Ishikawa (cell line): ENCODE measurements around the gene CCDC107.

Experiments used
- CEBPB ChIP-seq: IDR thresholded peaks from 2 replicates; pipeline ENCODE4 v1.6.1; 2012
- CREB1 ChIP-seq: IDR thresholded peaks from 2 replicates; pipeline ENCODE4 v1.6.1; 2012; ENCODE audit warnings: low read depth
- EGR1 ChIP-seq: IDR thresholded peaks from 2 replicates; pipeline ENCODE4 v1.6.1; 2012
- EP300 ChIP-seq: IDR thresholded peaks from 2 replicates; pipeline ENCODE4 v1.6.1; 2012; ENCODE audit warnings: borderline replicate concordance
- FOXM1 ChIP-seq: IDR thresholded peaks from 2 replicates; pipeline ENCODE4 v1.6.1; 2012; ENCODE audit warnings: low read depth, borderline replicate concordance
- NFIC ChIP-seq: IDR thresholded peaks from 2 replicates; pipeline ENCODE4 v1.6.1; 2012
- RAD21 ChIP-seq: IDR thresholded peaks from 2 replicates; pipeline ENCODE4 v1.6.1; 2012; ENCODE audit warnings: low read depth
- TAF1 ChIP-seq: IDR thresholded peaks from 2 replicates; pipeline ENCODE4 v1.6.1; 2012; ENCODE audit warnings: low read depth, mild to moderate bottlenecking
- TCF12 ChIP-seq: IDR thresholded peaks from 2 replicates; pipeline ENCODE4 v1.6.1; 2012; ENCODE audit warnings: low read depth
- TEAD4 ChIP-seq: IDR thresholded peaks from 2 replicates; pipeline ENCODE4 v1.6.1; 2012
- YY1 ChIP-seq: IDR thresholded peaks from 2 replicates; pipeline ENCODE4 v1.6.1; 2012; ENCODE audit warnings: low read depth
- ZBTB7A ChIP-seq: IDR thresholded peaks from 2 replicates; pipeline ENCODE4 v1.6.1; 2012; ENCODE audit warnings: low read depth
- TF ChIP-seq, protein P1 (sequence below): IDR thresholded peaks from 2 replicates; pipeline ENCODE4 v1.6.1; 2012
- TF ChIP-seq, protein P2 (sequence below): IDR thresholded peaks from 2 replicates; pipeline ENCODE4 v1.6.1; 2012
- TF ChIP-seq, protein P3 (sequence below): IDR thresholded peaks from 2 replicates; pipeline ENCODE4 v1.6.1; 2012; ENCODE audit warnings: low read depth, mild to moderate bottlenecking

Gene CCDC107

DNA sequence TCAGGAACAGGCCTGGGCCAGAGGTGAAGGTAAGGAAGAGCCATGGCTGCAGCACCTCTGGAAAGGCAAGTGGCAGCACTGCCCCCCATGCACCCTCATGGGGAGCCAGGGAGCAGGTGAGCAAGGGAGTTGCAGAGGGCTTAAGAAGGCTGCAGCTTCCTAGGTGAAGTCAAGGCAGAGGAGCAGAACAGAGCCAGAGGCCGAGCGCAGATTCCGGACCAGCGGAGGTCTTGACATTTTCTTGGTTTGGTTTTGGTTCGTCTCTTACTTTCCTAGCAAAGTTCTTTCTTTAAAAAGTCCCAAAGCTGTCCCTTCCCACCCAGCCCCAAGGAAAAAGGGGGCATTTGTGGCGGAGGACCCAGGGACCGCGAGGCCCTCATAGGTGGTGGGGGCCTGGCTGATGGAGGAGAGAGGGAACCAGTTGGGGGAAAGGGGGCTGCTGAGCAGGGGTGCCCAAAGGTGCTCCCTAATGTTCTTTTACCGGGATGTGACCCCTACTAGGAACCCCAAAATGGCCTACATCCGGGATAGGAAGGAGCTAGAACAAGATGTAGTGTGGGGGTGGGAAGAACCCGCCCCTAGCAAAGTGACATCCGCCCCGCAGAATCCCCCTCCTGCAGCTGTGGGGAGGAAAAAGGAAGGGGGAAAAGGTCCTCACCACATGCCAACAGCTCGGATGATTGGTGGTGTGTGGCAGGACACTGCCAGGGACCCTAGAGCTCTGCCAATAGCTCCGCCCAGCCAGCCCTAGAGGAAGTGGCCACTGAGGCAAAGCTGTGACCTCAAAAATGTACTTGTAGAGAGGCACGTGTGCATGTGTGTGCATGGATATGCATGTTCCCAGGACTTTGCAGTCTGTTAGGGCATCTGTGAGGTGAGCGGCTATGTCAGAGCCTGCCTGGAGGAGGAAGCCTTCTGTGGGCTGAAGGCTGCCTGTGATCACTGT lies 39.0 kb upstream of the CCDC107 start:
- no peak for TF ChIP-seq RAD21
- TF ChIP-seq, protein P1, sequence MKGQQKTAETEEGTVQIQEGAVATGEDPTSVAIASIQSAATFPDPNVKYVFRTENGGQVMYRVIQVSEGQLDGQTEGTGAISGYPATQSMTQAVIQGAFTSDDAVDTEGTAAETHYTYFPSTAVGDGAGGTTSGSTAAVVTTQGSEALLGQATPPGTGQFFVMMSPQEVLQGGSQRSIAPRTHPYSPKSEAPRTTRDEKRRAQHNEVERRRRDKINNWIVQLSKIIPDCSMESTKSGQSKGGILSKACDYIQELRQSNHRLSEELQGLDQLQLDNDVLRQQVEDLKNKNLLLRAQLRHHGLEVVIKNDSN, result no peak
- TF ChIP-seq EGR1, result no peak
- TF ChIP-seq YY1, result no peak
- TF ChIP-seq EP300, result no peak
- TF ChIP-seq, protein P2, sequence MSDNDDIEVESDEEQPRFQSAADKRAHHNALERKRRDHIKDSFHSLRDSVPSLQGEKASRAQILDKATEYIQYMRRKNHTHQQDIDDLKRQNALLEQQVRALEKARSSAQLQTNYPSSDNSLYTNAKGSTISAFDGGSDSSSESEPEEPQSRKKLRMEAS, result no peak

DNA sequence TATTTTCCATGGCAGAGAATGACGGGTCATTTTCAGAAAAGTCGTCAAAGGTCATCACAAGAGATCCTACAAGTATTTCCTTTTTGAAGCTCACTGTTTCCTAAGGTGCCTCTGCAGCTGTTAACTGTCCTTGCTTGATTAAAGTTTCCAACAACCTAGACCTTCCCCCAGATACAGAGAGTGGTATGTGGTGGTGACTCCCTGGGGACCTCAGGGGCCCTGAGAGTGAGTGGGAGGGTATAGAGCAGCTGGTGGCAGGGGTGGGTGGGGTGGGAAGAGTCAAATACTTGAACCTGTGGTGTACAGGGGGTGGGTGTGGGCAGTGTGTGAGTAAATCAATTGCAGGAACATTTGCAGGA lies 38.3 kb upstream of the CCDC107 start:
- TF ChIP-seq, protein P3, sequence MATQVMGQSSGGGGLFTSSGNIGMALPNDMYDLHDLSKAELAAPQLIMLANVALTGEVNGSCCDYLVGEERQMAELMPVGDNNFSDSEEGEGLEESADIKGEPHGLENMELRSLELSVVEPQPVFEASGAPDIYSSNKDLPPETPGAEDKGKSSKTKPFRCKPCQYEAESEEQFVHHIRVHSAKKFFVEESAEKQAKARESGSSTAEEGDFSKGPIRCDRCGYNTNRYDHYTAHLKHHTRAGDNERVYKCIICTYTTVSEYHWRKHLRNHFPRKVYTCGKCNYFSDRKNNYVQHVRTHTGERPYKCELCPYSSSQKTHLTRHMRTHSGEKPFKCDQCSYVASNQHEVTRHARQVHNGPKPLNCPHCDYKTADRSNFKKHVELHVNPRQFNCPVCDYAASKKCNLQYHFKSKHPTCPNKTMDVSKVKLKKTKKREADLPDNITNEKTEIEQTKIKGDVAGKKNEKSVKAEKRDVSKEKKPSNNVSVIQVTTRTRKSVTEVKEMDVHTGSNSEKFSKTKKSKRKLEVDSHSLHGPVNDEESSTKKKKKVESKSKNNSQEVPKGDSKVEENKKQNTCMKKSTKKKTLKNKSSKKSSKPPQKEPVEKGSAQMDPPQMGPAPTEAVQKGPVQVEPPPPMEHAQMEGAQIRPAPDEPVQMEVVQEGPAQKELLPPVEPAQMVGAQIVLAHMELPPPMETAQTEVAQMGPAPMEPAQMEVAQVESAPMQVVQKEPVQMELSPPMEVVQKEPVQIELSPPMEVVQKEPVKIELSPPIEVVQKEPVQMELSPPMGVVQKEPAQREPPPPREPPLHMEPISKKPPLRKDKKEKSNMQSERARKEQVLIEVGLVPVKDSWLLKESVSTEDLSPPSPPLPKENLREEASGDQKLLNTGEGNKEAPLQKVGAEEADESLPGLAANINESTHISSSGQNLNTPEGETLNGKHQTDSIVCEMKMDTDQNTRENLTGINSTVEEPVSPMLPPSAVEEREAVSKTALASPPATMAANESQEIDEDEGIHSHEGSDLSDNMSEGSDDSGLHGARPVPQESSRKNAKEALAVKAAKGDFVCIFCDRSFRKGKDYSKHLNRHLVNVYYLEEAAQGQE, result no peak
- no peak for TF ChIP-seq TCF12
- TF ChIP-seq CREB1, result no peak
- TF ChIP-seq, protein P1, result no peak
- TF ChIP-seq YY1, result no peak
- TF ChIP-seq TEAD4, result no peak
- TF ChIP-seq EP300, result no peak
- TF ChIP-seq NFIC, result no peak

DNA sequence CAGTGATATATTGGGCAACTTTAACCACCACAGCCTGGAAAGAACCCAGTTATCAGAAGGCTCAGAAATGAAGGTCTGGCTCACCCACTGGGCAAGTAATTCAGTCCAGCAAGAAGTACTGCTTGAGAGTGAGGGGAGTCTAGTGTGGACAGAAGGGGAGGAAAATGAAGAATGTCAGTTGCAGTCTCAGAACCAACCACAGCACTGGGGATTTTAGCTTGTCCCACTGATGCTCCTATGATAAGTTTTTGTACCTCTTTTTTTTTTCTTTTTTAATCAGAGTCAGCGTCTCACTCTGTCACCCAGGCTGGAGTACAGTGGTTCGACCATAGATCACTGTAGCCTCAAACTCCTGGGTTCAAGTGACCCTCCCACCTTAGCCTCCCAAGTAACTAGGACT lies 30.5 kb upstream of the CCDC107 start:
- TF ChIP-seq TAF1 (no peak), ZBTB7A (no peak), CEBPB (no peak), CREB1 (no peak), EP300 (no peak), EGR1 (no peak), NFIC (no peak), RAD21 (no peak), FOXM1 (no peak), YY1 (no peak), TCF12 (no peak), TEAD4 (no peak)
- TF ChIP-seq, protein P1, result no peak
- TF ChIP-seq, protein P3, result no peak
- TF ChIP-seq, protein P2, result no peak

DNA sequence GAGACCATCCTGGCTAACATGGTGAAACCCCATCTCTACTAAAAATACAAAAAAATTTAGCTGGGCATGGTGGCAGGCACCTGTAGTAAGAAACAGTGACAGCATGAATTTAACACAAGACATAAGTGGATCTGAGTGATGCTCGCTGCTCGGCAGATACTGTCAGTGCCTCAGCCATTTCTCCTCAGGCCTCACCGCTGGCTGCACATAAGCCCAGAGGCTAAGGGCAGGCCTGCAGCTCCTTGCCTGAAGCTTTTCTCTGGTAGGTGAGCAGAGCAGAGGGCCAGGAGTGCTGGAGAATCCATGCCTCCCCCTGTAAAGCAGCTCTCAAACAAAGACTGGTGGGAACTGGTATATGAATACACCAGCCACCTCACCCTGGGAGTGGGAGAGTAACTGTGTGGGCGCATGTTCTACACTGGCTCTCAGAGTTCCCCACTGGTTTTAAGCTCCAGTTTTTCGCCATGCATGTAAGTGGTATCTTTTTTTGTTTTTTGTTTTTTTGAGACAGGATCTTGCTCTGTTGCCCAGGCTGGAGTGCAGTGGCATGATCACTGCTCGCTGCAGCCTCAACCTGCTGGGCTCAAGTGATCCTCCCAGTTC lies 29.6 kb upstream of the CCDC107 start:
- TF ChIP-seq, protein P2, result no peak
- TF ChIP-seq CREB1, result no peak
- TF ChIP-seq NFIC, result no peak
- TF ChIP-seq YY1, result no peak
- TF ChIP-seq ZBTB7A, result no peak
- TF ChIP-seq TAF1, result no peak
- no peak for TF ChIP-seq FOXM1
- TF ChIP-seq, protein P3, result no peak
- no peak for TF ChIP-seq TEAD4
